DMS53 (cell line): ENCODE data around the gene HELQ.
"Not testable (repeated sequence)": the region's sequence is repeated elsewhere in the genome, so short reads cannot be mapped to it uniquely, and the experiment has no call there.

Experiments used
- DNase-seq: peaks from one replicate; lab custom pipeline; 2025; lab: John Stamatoyannopoulos, UW

The HELQ gene

DNA sequence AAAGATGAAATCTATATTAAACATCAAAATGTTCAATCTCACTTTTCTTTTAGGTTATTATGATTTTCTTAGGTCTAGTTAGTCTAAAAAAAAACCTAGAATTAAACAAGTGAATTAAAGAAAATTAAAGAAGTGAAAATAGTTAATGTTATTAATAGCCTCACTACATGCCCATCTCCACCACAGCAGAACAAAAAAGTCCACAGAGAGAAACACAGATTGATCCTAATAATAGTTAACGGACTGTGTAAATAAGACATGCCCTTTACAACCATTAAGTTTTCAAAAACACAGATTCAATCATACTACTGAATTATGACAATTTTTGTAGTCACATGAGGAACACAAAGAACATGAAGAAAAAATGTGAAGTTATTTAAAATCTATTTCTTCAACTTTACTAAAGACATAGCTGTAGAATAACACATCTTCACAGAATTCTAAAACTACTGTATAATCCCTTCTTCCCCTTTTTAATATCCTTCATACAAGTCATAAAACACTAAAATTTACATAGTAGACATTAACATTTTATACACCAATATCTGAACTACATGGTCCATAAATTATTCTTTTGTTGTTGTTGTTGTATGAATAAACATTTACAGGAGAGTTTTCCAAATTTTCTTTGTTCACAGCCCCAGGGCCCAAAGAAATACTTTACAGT lies 15.3 kb downstream of the HELQ start:
- no peak for DNase-seq

DNA sequence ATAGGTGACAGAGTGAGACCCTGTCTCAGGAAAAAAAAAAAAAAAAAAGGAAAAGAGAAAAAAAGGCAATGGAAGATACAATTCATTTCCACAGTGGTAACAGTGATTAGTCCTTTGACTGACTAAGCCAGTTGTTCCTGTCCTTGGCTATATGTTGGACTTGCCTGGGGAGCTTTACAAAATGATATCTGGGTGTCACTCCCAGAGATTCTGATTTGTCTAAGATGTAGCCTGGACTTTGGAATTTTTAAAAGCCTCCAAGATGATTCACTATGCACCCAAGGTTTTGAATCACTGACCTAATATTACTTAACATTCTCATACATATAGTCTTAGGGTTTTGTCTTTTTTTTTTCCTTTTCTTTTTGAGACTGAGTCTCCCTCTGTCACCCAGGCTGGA lies 16.9 kb downstream of the HELQ start:
- no peak for DNase-seq

DNA sequence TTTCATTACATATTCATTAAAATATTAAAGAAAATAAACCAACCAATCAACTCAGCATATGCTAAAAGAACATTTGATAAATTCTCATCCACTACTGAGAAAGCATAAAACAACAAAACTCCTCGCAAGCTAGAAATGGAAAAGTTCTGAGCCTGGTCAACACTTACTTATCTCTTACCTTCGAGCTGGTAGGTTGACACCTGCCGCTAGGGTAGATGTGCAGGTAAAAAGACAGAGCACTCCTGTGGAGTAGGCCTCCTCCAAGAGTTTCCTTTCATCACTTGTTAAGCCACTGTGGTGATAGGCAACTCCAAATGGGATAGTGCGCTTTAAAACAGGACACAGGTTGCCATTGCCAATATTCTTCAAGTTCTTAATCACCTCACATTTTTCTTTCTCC lies 18.9 kb downstream of the HELQ start:
- no peak for DNase-seq

DNA sequence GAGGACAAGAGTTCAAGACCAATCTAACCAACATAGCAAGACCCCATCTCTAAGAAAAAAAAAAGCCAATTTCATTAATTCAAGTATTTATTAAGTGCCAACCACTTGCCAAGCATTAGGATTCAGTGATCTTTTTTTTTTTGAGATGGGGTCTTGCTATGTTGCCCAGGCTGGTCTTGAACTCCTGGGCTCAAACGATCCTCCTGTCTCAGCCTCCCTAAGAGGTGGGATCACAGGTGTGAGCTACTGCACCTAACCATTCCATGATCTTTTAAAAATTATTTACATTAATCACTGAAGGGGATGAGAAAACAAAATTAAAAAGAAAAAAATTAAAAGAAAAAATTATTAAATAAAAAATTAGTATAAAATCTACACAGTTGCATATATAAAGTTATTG lies 24.4 kb downstream of the HELQ start:
- DNase-seq = no peak

DNA sequence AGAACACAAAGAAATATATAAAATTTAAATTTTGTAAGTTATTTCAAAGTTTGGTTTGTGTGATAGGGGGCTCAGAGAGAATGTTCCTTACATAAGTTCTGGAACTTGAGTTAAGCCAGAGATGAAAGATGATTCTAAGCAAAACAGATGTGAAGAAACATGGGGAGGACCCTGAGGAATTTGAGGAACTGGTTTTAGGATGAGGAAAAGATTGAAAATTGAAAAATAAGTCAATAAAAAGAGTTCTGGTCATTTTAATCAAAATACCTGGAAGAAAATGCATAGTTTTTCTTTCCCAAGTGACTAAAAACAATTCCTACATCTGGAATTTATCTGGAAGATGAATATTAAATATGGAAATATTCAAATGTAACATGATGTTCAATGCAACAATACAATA lies 37.4 kb downstream of the HELQ start:
- DNase-seq = no peak

DNA sequence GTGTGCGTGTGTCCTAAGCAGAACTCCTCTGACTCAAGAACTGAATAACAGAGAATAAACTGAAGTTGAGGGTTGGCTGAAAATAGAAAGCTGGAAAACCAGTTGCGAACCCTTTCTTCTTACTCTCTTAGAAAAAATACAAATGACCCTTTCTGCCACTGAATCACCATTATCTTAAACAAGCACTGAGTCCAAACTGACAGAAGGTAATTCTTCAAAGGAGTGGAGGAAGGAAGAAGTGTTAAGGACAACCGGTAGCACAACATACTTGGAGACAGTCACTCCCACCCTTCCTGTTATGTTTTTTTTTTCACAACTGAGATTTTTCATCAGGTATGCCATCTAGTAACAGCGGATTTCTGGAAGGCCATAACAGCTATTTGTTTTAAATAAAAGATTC lies 38.1 kb downstream of the HELQ start:
- DNase-seq = no peak

DNA sequence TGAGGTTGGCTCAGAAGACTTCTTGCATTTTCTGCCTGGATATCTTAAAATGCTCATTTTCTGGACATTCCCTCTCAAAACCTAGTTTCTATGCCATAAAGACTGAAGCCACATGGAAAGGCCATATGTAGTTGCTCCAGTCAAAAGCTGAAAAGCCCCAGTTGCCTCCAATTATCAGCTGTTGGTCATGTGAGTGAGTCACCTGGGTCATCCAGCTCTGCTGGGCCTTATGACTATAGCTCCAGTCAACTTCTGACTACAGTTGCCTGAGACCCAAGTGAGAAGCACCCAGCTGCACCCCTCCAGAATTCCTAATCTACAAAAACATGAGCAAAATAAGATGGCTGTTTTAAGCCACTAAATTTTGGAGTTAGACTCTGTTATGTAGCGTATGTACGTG lies 41.9 kb downstream of the HELQ start:
- DNase-seq = no peak

DNA sequence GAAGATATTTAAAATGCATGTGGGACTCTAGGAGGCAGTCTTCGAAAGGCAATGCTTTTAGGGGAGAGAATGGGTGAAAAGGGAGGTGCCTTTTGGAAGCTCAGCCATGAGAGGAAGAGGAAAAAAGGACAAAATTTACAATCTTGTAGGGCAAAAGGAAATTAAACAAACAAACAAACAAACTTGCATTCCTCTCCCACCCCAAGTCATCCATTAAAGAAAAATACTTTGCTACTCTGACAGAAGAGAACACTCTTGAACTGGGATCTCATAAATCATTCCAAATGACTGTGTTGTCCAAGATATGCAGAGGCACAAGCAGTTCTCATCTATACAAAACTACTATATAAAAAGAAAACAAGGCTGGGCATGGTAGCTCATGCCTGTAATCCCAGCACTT lies 46.7 kb downstream of the HELQ start:
- no peak for DNase-seq

DNA sequence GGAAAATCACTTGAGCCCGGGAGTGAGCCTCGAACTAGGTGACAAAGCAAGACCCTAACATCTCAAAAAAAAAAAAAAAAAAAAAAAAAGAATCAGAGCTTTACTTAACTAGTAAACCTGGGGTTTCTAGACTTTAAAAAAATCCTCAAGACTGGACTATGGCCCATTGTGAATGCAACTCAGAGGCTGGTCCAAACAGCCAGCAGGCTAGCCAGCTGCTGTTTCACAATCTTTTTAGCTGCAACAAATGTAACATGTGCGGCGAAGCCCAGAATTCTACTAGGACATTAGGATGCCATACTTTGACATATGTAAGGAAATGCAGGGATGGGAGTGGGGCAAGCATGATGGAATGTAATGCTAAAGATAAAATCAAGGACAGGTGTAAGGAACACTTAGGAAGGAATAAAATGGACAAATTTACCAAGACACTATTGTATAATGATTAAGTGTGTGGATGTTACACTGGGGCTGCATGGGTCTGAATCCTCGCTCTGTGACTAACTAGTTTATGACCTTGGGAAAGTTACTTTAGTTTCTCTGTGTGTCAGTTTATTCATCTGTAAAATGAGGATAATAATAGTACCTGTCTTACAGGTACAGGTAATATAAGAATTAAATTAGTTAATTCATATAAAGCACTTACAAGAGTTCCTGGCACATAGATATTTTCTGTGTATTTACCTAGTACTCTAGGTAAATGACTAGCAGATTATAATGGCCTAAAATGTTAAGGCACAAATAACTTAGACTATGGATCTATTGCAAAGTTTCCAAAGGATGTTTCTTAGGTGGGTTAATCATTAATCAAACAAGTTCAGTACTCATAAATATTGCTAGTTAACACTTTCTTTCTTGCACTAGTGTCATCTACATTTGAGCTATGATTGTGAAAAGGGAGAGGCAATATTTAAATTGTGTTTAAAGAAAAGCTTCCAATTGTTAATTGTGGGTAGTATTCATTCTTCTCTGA lies 49.5 kb downstream of the HELQ start:
- peak; percentile 1 for DNase-seq

DNA sequence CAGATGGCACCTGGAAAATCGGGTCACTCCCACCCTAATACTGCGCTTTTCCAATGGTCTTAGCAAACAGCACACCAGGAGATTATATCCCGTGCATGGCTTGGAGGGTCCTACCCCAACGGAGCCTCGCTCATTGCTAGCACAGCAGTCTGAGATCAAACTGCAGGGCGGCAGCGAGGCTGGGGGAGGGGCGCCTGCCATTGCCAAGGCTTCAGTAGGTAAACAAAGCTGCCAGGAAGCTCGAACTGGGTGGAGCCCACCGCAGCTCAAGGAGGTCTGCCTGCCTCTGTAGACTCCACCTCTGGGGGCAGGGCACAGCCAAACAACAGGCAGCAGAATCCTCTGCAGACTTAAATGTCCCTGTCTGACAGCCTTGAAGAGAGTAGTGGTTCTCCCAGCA lies 57.5 kb downstream of the HELQ start:
- DNase-seq = not testable (repeated sequence)

DNA sequence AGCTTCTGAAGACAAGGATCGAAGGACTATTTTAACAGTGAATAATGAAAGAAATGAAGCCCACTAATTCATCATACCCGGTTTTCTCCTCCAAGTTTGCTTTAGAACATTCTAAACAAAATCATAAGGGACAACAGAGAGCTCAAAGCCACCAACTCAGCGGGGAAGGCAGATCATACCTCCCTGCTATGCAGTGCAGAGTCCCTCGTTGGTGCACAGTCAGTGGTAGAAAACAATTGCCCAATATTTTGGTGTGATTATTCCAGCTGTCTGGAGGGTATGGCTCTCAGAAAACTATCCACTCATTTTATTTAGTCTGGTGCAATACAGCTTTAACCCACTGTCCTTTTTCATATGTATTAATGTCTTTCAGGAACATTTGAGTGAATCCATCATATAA lies 61.7 kb downstream of the HELQ start:
- no peak for DNase-seq

DNA sequence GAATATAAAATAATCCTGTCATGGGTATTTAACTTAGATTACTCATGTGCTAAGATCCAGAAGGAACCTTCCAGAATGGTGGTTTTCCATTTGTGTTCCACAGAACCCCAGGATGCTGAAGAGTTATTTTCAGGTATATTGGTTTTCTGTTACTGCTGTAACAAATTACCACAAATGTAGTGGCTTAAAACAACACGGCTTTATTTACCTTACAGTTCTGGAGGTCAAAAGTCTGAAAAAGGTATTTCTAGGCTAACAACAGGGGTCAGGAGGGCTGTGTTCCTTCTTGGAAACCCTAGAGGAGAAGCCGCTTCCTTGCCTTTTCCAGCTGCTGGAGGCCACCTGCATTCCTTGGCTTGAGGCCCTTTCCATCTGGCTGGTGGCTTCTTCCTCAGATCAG lies 63.1 kb downstream of the HELQ start:
- DNase-seq = no peak

DNA sequence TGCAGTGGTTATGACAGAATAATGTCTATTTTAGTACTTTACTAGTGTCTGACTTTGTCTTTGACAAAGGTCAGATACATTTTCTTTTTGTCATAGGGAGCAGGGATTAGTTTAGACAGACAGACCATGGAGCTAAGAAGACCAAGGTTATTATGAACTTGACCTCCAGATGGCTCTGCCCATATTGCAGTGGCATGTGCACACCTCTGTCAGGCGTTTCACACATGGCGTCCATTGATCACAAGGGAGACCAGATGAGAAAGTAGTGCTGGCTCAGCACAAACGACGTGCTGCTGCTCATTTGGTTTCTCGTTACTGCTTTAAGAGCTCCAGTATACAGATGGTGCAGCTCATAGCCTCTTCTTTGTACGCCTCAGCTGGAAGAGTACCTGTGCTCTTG lies 64.7 kb downstream of the HELQ start:
- DNase-seq = no peak

DNA sequence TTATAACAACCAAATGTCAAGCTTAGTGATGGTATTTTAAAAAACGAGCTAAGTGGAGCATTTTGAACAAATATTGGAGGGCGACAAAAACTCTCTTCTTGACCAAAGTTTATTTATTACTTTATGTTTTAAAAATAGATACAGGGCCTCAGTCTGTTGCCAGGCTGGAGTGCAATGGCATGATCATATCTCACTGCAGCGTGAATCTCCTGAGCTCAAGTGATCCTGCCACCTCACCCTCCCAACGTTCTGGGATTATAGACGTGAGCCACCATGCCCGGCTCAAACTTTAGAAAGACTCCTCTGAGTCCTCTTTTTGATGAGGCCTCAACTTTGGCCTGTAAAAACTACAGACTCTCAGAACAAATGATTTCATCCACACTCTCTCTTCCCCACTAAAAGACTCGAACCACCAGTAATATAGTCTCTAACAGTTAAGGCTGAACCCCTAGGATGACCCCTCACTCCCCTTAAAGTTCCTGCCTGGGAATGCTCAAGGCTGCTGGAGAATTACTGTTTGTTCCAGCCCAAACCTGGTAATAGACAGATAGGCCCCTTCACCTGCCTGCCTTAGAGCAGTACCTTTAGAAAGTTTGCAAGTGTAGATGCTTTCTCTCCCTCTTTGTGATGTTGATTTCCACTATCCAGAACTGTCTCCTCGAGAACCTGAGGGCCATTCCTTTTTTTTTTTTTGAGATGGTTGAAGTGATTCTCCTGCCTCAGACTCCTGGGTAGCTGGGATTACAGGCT lies 65.7 kb downstream of the HELQ start:
- DNase-seq = no peak

DNA sequence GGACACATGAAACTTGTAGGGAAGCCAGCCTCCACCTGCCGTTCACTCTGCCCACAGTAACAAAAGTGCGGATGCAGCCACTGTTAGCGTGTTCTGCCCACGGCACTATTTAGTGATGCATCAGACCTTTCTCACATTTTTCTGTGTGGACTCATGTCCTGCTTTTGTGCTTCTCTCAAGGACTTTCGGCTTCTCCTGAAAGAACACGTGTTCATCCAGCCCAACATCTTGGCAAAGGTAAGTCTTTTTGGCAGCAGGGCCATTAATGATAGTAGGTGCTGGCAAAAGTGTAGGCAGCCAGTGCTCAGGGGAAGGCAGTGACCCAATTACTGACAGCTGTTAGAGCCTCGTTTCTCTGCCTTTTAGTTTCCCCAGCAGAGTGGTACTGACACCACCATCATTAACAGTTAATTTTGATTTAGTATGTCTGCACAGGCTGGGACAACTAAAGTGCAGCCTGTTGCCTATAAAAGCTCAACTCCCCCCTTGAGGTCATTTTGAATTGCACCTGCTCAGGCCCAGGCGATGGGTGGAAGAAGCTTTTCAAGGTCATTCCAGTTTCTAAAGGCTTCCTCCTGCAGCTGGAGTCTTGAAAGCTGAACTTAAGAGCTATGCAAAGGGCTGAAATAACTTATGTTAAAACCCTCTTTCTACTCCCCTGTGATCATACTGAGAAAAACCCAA lies 66.4 kb downstream of the HELQ start:
- DNase-seq = no peak

DNA sequence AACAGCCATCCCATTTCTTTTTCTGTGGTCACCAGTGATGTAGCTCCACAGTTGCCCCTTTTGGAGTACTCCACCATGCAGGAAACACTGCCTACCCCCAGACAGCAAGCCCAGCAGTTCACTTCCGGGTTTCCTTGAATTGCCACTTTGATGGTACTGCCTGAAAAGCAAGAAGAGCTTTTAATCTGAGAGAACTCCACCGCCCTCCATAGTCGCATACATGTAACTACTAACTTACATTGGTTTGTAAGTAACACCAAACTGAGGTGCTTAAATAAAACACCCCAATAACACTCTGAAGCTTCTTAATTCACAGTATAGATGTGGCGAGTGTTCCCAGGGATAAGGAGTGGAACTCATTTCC lies 67.3 kb downstream of the HELQ start:
- peak; percentile 6 for DNase-seq

DNA sequence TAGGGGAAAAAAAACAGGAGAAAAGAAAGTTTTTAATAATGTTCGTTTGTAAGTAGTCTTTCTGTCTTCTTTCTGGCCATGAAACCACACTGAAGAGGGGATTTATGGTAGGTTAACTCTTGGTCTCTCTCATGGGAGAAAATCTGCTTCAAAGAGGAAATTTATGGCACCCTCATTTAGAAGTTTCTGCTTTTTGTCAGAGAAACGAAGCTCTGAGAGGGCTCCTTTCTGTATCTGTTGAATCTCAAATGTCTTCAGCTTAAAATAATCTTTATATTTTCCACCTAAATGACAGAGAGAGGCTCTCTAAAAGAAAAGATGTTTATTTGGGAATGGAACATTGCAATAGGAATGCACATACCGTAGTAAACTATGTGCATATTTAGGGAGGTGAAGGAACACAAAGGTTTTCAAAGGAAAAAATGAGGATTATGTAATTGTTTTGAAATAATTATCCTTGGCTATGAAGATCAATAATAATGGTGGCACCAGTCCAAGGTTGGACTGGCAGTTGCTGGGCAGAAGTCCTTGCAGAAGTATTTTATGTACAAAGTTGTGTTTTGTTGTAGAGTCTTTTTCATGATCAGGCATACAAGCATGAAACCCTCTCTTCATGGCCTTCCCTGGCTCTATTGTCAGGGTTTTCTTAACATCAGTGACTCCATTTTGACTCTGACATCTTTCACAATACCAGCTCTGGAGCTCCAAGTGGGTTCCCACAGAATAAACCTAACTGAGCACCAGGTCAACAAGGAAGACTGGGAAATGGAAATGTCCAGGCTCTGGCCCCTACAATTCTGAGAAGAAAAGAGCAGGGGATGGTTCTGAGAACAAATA lies 67.9 kb downstream of the HELQ start:
- no peak for DNase-seq

DNA sequence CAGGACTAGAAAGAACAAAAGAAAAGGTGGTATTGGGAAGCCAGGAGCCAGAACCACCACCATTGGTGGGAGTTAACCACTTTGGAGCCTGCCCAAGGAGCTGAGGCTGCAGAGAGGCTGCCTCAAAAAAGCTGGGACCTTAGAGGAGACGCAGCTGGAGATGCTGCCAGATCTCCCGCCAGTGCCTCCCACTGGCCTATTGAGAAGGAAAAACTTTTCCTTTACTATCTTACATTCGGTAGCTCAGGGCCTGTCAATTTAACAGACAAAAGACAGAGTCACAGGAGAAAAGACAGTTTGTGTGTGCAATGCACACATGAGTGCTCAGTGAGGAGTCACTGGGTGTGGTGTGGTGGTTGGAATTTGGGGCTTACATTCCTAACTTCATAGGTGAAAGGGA lies 68.6 kb downstream of the HELQ start:
- DNase-seq = no peak

DNA sequence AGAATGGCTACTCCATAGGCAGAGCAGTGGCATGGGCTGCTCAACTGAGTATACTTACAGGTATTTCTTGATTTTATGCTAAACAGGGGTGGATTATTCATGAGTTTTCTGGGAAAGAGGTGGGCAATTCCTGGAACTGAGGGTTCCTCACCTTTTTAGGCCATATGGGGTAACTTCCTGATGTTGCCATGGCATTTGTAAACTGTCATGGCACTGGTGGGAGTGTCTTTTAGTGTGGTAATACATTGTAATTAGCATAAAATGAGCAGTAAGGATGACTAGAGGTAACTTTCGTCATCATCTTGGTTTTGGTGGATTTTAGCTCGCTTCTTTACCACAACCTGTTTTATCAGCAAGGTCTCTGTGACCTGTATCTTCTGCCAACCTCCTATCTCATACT lies 72.8 kb downstream of the HELQ start:
- DNase-seq = no peak

DNA sequence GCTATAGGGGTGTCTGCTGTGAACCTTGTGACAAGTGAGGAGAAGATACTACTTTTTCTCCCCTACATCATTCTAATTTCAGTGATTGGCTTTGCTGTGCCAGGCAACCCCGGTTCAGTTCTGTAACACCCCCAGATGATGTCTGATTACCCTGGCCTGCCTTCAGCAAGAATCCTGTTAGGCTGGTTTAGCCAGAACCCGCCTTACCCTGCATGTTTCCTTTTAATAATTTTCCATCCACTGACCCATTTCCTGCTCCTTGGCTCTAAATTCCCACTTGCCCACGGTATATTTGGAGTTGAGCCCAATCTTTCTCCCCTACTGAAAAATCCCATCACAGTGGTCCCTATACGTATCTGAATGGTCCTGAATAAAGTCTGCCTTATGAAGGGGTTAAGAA lies 74.5 kb downstream of the HELQ start:
- DNase-seq = no peak

DNA sequence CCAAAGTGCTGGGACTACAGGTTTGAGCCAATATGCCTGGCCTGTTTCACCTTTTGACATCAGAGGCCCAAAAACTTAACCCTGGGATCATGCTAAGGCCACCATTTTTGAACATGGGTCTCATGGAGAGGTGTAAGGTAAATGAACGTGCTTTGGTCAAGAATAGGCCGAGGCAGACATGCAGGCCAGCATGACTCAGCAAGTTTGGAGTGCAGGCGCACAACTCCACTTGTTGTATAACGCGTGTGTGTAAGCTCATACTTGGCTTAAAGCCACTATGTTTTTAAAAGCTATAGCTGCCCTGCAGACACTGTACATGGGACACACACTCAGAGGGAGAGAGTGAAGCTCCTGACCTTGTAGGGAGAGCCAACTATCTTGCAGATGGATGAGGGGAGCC lies 77.2 kb downstream of the HELQ start:
- DNase-seq = peak; percentile 61
